SK-N-SH (cell line): ENCODE data around the gene DDIT4. TPM values are rescaled to one million over a fixed set of nuclear protein-coding genes. Genes with fewer than 3 reads are reported as not detected.

Experiments
- CTCF ChIA-PET: fragments of 300-600, 350-600 bp; formaldehyde crosslinking; extraction: SDS; loops from one replicate; lab custom pipeline; 2021; lab: Yijun Ruan, JAX
- POLR2A ChIA-PET: fragments of 350-600 bp; sonication (Branson Sonifier 250); formaldehyde crosslinking; extraction: SDS; loops from one replicate; lab custom pipeline; 2020; ENCODE audit warnings: antibody characterized with exemption, inconsistent platforms; lab: Yijun Ruan, JAX
- DNase-seq: peaks from one replicate; pipeline ENCODE4 v3.0.0; 2012
- H2AFZ ChIP-seq: fragments of 200-600 bp; sonication (generic); 2 replicates; pipeline ENCODE4 v1.8.1; 2016; ENCODE audit warnings: antibody characterized with exemption, mild to moderate bottlenecking, low read depth
- H3F3A ChIP-seq: fragments of 200-600 bp; sonication (generic); replicated peaks from 2 replicates; pipeline ENCODE3; 2016; ENCODE audit warnings: antibody characterized with exemption, mild to moderate bottlenecking; ENCODE audit not compliant: insufficient read depth
- H3K27ac ChIP-seq, 2 experiments: fragments of 200-500 bp in 1 of 2; fragments of 200-600 bp in 1 of 2; sonication (Bioruptor generic) in 1 of 2; sonication (generic), shearing (Covaris generic) in 1 of 2; 2 replicates each; pipeline versions ENCODE4 v1.5.1 to v1.6.1; 2014 to 2016; ENCODE audit warnings: low read depth in 2 of 2, inconsistent platforms in 1 of 2, low read length in 1 of 2, mild to moderate bottlenecking in 1 of 2, mixed read lengths in 1 of 2
- H3K27me3 ChIP-seq: fragments of 200-600 bp; sonication (generic), shearing (Covaris generic); 2 replicates; pipeline ENCODE4 v1.6.1; 2016; ENCODE audit warnings: mixed run types; ENCODE audit not compliant: insufficient read depth
- H3K36me3 ChIP-seq, 2 experiments: fragments of 200-500 bp in 1 of 2; fragments of 200-600 bp in 1 of 2; sonication (Bioruptor generic) in 1 of 2; sonication (generic) in 1 of 2; replicated peaks in 1 of 2; 2 replicates each; pipeline versions ENCODE3 to v1.5.1; 2014 to 2016; ENCODE audit warnings: low read length in 1 of 2, mild to moderate bottlenecking in 1 of 2; ENCODE audit not compliant: insufficient read depth in 2 of 2, control insufficient read depth in 1 of 2
- H3K4me1 ChIP-seq, 2 experiments: fragments of 200-500 bp in 1 of 2; fragments of 200-600 bp in 1 of 2; sonication (Bioruptor generic) in 1 of 2; sonication (generic), shearing (Covaris generic) in 1 of 2; 2 replicates each; pipeline versions ENCODE4 v1.5.1 to v1.6.1; 2014 to 2016; ENCODE audit warnings: low read depth in 1 of 2, low read length in 1 of 2, mixed run types in 1 of 2; ENCODE audit not compliant: insufficient read depth in 2 of 2, control insufficient read depth in 1 of 2
- H3K4me2 ChIP-seq: fragments of 200-600 bp; sonication (generic), shearing (Covaris generic); 2 replicates; pipeline ENCODE4 v1.6.1; 2017; ENCODE audit warnings: mixed run types
- H3K4me3 ChIP-seq, 2 experiments: fragments of 200-500 bp in 1 of 2; fragments of 200-600 bp in 1 of 2; sonication (Bioruptor generic) in 1 of 2; sonication (generic), shearing (Covaris generic) in 1 of 2; 2 replicates each; pipeline versions ENCODE4 v1.5.1 to v1.8.1; 2014 to 2016; ENCODE audit warnings: low read depth in 2 of 2, inconsistent platforms in 1 of 2, low read length in 1 of 2, mild to moderate bottlenecking in 1 of 2, mixed read lengths in 1 of 2, moderate library complexity in 1 of 2
- H3K79me2 ChIP-seq: fragments of 200-600 bp; sonication (generic); 2 replicates; pipeline ENCODE4 v1.8.1; 2017; ENCODE audit warnings: mild to moderate bottlenecking; ENCODE audit not compliant: insufficient read depth
- H3K9ac ChIP-seq: fragments of 200-600 bp; sonication (generic); 2 replicates; pipeline ENCODE4 v1.6.1; 2017; ENCODE audit warnings: mixed run types
- H3K9me2 ChIP-seq: fragments of 200-600 bp; sonication (generic); 2 replicates; pipeline ENCODE4 v1.6.1; 2017; ENCODE audit warnings: mixed run types
- H3K9me3 ChIP-seq: fragments of 200-600 bp; sonication (generic); 2 replicates; pipeline ENCODE4 v1.6.1; 2017; ENCODE audit warnings: mixed run types, mild to moderate bottlenecking, moderate library complexity
- H4K20me1 ChIP-seq: fragments of 200-600 bp; sonication (generic); 2 replicates; pipeline ENCODE4 v1.6.1; 2017; ENCODE audit warnings: mild to moderate bottlenecking, mixed run types; ENCODE audit not compliant: insufficient read depth
- CTCF ChIP-seq: fragments of 200-600 bp; sonication (generic); IDR thresholded peaks from 2 replicates; pipeline ENCODE4 v1.6.1; 2017; ENCODE audit warnings: antibody characterized with exemption, mild to moderate bottlenecking, moderate library complexity
- EZH2phosphoT487 ChIP-seq: fragments of 200-600 bp; sonication (generic); IDR thresholded peaks from 2 replicates; pipeline ENCODE4 v1.6.1; 2017; ENCODE audit warnings: low read depth, mixed run types, mild to moderate bottlenecking, antibody characterized with exemption, moderate library complexity, borderline replicate concordance
- FOSL2 ChIP-seq: IDR thresholded peaks from 2 replicates; pipeline ENCODE4 v1.4.0; 2012; ENCODE audit warnings: low read depth, mild to moderate bottlenecking, moderate library complexity, borderline replicate concordance
- FOXJ3 ChIP-seq: sonication (generic); formaldehyde crosslinking; IDR thresholded peaks from 2 replicates; pipeline ENCODE4 v1.5.1; 2020; ENCODE audit warnings: mild to moderate bottlenecking, missing genetic modification reagents
- GATA2 ChIP-seq: sonication (generic); formaldehyde crosslinking; IDR thresholded peaks from 2 replicates; pipeline ENCODE4 v1.5.0; 2020; ENCODE audit warnings: mild to moderate bottlenecking, missing genetic modification reagents
- IRF3 ChIP-seq: fragments of 150-350 bp; IDR thresholded peaks from 2 replicates; pipeline ENCODE4 v1.6.1; 2016; ENCODE audit warnings: mild to moderate bottlenecking, low read depth, low read length
- JUND ChIP-seq: IDR thresholded peaks from 2 replicates; pipeline ENCODE4 v1.4.0; 2012
- MEF2A ChIP-seq: IDR thresholded peaks from 2 replicates; pipeline ENCODE4 v1.4.0; 2012; ENCODE audit warnings: low read depth, borderline replicate concordance
- NRF1 ChIP-seq: IDR thresholded peaks from 2 replicates; pipeline ENCODE4 v1.6.1; 2012; ENCODE audit warnings: low read depth, mild to moderate bottlenecking, low read length
- PBX3 ChIP-seq: IDR thresholded peaks from 2 replicates; pipeline ENCODE4; 2012
- RCOR1 ChIP-seq: fragments of 150-350 bp; IDR thresholded peaks from 2 replicates; pipeline ENCODE4 v1.6.1; 2017; ENCODE audit warnings: antibody characterized with exemption, low read length
- RXRA ChIP-seq: IDR thresholded peaks from 2 replicates; pipeline ENCODE4 v1.4.0; 2012; ENCODE audit warnings: low read depth, mild to moderate bottlenecking, borderline replicate concordance
- SIN3A ChIP-seq: IDR thresholded peaks from 2 replicates; pipeline ENCODE4 v1.6.1; 2012; ENCODE audit warnings: low read depth, mild to moderate bottlenecking, low read length, moderate library complexity, borderline replicate concordance
- SMC3 ChIP-seq: IDR thresholded peaks from 2 replicates; pipeline ENCODE4 v1.6.1; 2012; ENCODE audit warnings: low read depth, low read length, improper control_type of control experiment
- TCF12 ChIP-seq: IDR thresholded peaks from 2 replicates; pipeline ENCODE4 v1.4.0; 2012
- ZBTB33 ChIP-seq: IDR thresholded peaks from 2 replicates; pipeline ENCODE4 v1.4.0; 2012; ENCODE audit warnings: low read depth, borderline replicate concordance
- WGBS: methylation state at CpG from one replicate; pipeline ENCODE4 v1.1.6; 2017; ENCODE audit warnings: low lambda C conversion rate; 5-methylcytosine and 5-hydroxymethylcytosine counted together
- polyA plus RNA-seq, 3 experiments: library from polyadenylated mRNA; depleted of rRNA; stranded (reverse); fragments of >200 nt; gene quantifications; 2 replicates each; pipeline ENCODE4 v1.2.3, GENCODE V29; 2012

DDIT4 gene
- polyA plus RNA-seq, 1 of the 3 experiments (the other 2 are of a cell fraction) = 24.9 TPM

GRCh38 chr10:72259491-72260238 is 14.1 kb upstream of the DDIT4 start:
- CTCF ChIA-PET = interaction anchor here (0.7 to 8.2 kb wide), 9 partner anchors 10 to 363 kb away, joined by 3 to 70 read pairs (median 3); partner anchors contain the start of gene DDIT4
- H2AFZ ChIP-seq = no peak overlapping the region
- no peaks in the 10 kb centered on the region for H3K27me3 ChIP-seq
- peak overlapping the region; percentile 41 to 96 for H3K27ac ChIP-seq
- H3K9me3 ChIP-seq = no peaks in the 10 kb centered on the region
- H4K20me1 ChIP-seq = no peaks in the 10 kb centered on the region
- peaks cover 22 to 35% of the 10 kb centered on the region in 2 experiments for H3K4me1 ChIP-seq
- WGBS = 33% methylated on average over 5 of the region's 5 CpGs
- H3K4me2 ChIP-seq = peak overlapping the region; percentile 77; the same call in 1 of the 2 replicates
- POLR2A ChIA-PET = interaction anchor here (1.1 to 8.8 kb wide), 5 partner anchors 14 to 72 kb away, joined by 3 to 174 read pairs (median 10); partner anchors contain the start of gene DDIT4
- no peak overlapping the region for H3K4me3 ChIP-seq
- no peaks in the 10 kb centered on the region for H3K36me3 ChIP-seq
- TF ChIP-seq EZH2phosphoT487 (no peak), RCOR1 (no peak), FOXJ3 (CRISPR knock-in tag) (no peak), TCF12 (peak; percentile 89), IRF3 (no peak), FOSL2 (no peak), SIN3A (no peak), GATA2 (CRISPR knock-in tag) (peak; percentile 32; the same call in 1 of the 2 replicates), JUND (no peak), CTCF (no peak)
- H3K9ac ChIP-seq = no peak overlapping the region
- no peaks in the 10 kb centered on the region for H3K79me2 ChIP-seq
- DNase-seq = peak; percentile 72
- no peaks in the 10 kb centered on the region for H3K9me2 ChIP-seq
- H3F3A ChIP-seq = no peaks in the 10 kb centered on the region

GRCh38 chr10:72260239-72260975 is 13.3 kb upstream of the DDIT4 start:
- Histone ChIP-seq H3K4me2 (peak overlapping the region; percentile 77), H3K27ac (peak overlapping the region; percentile 41 to 96; a peak in 3 of 4 replicates), H3K4me3 (peak overlapping the region; percentile 52 to 64; a peak in 3 of 4 replicates), H4K20me1 (no peaks in the 10 kb centered on the region), H3K9me3 (no peaks in the 10 kb centered on the region), H3K79me2 (no peaks in the 10 kb centered on the region), H3K27me3 (no peaks in the 10 kb centered on the region), H3K36me3 (no peaks in the 10 kb centered on the region), H3K9me2 (no peaks in the 10 kb centered on the region), H3K4me1 (peaks cover 20 to 28% of the 10 kb centered on the region in 2 experiments), H3F3A (no peaks in the 10 kb centered on the region), H2AFZ (peak overlapping the region; percentile 90; the same call in 1 of the 2 replicates), H3K9ac (peak overlapping the region; percentile 59; the same call in 1 of the 2 replicates)
- CTCF ChIA-PET = interaction anchor here (0.9 to 8.2 kb wide), 11 partner anchors 10 to 364 kb away, joined by 3 to 70 read pairs (median 5); partner anchors contain the start of gene DDIT4
- POLR2A ChIA-PET = interaction anchor here (0.7 to 8.8 kb wide), 9 partner anchors 9 to 187 kb away, joined by 3 to 174 read pairs (median 5); partner anchors contain the start of gene DDIT4
- 25% methylated on average over 15 of the region's 19 CpGs for WGBS
- peak; percentile 95 for DNase-seq
- TF ChIP-seq SMC3 (no peak), NRF1 (no peak), RXRA (no peak), MEF2A (no peak), ZBTB33 (no peak), SIN3A (no peak; the same call in 1 of the 2 replicates), GATA2 (CRISPR knock-in tag) (no peak), RCOR1 (no peak), PBX3 (no peak)
